Heart right ventricle (tissue), 16 donors: ENCODE measurements around the gene MKI67. TPM values are rescaled to one million over a fixed set of nuclear protein-coding genes. Genes with fewer than 3 reads are reported as not detected.

Source experiments
- ATAC-seq, 8 donors: fragments of 200-7000 bp; cut with Tn5 transposase; one replicate each; pipeline ENCODE4 v1.9.1; 2020; ENCODE audit warnings: mild to moderate bottlenecking in 8 of 8, moderate library complexity in 8 of 8, moderate number of reproducible peaks in 1 of 8
- DNase-seq, 2 donors: peaks; one replicate each; pipeline ENCODE4 v3.0.0-alpha.2; 2020
- H3K27ac ChIP-seq, 10 donors: fragments of 200-600 bp; sonication (generic) in 2 of 10; one replicate each; pipeline versions ENCODE4 v1.5.0 to v1.8.0; 2020 to 2022; ENCODE audit warnings: mild to moderate bottlenecking in 3 of 10
- H3K27me3 ChIP-seq, 7 donors: fragments of 200-600 bp; one replicate each; pipeline ENCODE4 v1.8.0; 2021 to 2022; ENCODE audit warnings: mild to moderate bottlenecking in 2 of 7
- H3K36me3 ChIP-seq, 9 donors: fragments of 200-600 bp; sonication (generic) in 1 of 9; one replicate each; pipeline versions ENCODE4 v1.5.0 to v1.8.0; 2020 to 2022; ENCODE audit warnings: mild to moderate bottlenecking in 2 of 9
- H3K4me1 ChIP-seq, 9 donors: fragments of 200-600 bp; sonication (generic) in 1 of 9; one replicate each; pipeline versions ENCODE4 v1.5.0 to v1.8.0; 2020 to 2022; ENCODE audit warnings: mild to moderate bottlenecking in 4 of 9
- H3K4me3 ChIP-seq, 10 donors: fragments of 200-600 bp; sonication (generic) in 2 of 10; one replicate each; pipeline versions ENCODE4 v1.5.0 to v1.8.0; 2020 to 2022; ENCODE audit warnings: mild to moderate bottlenecking in 7 of 10, moderate library complexity in 2 of 10
- H3K9me3 ChIP-seq, 11 donors: fragments of 200-600 bp in 10 of 11; sonication (generic) in 2 of 11; one replicate each; pipeline versions ENCODE4 v1.5.0 to v1.8.0; 2013 to 2022; ENCODE audit warnings: mild to moderate bottlenecking in 2 of 11, control low read depth in 1 of 11, moderate library complexity in 1 of 11
- CTCF ChIP-seq, 9 donors: fragments of 200-600 bp; sonication (generic) in 2 of 9; IDR thresholded peaks; one replicate each; pipeline versions ENCODE4 v1.5.0 to v1.8.0; 2021 to 2022; ENCODE audit warnings: antibody characterized with exemption in 9 of 9, mild to moderate bottlenecking in 5 of 9, moderate library complexity in 1 of 9
- WGBS, 2 donors: extraction: QIAGEN DNeasy Blood & Tissue Kit; methylation state at CpG; one replicate each; pipeline ENCODE4 v1.1.7; 2013; ENCODE audit warnings: inconsistent platforms in 1 of 2; 5-methylcytosine and 5-hydroxymethylcytosine counted together
- intact Hi-C, 10 donors: fragments of 100-400 bp; cut with DNase I; formaldehyde crosslinking; loops; one replicate each; pipeline versions ENCODE4 v1.11.1 to v1.14.2; 2022
- polyA plus RNA-seq, 2 donors: library from polyadenylated mRNA; stranded (reverse); fragments of 200-250 nt; gene quantifications; one replicate each; pipeline ENCODE4 v1.2.3, GENCODE V29; 2013
- total RNA-seq, 10 donors: library from RNA; stranded (reverse); fragmentation: NEBNext Ultra II Directional in 3 of 10; extraction: Animal tissue kit (Norgen Biotek cat#: 25700) in 3 of 10; gene quantifications; one replicate each; pipeline versions ENCODE4 v1.2.1 to v1.2.4, GENCODE V29; 2021 to 2023
- donor health status: Arrhythmogenic right ventricular cardiomyopathy.
- donor health status: ischemic (EF 13 %, LVEDD 7.1; RV severe dilation, severe dysfunction).
- donor health status: healthy with polysubstance abuse.
- donor health status: DM: no; HTN: yes; CAD: no.
- donor health status: DM: no; HTN: no; CAD: no.
- donor health status: ischemic (EF 25% LVEDD 6.9; RV normal size, moderate dysfunction).
- donor health status: ischemic (EF 25% LVEDD 5.7; RV mildly dilated, moderate dysfunction).
- donor health status: healthy.
- donor health status: DM: yes; HTN: yes; CAD: no.
- donor health status: Ischemic cardiomyopathy.
- donor health status: ischemic (EF 35%, LVEDD 5.7; RV mildly dilated, moderate dysfunction).
- donor health status: nonischemic (EF 11% LVEDD 7.7; RV severe dilation, severe dysfunction).
- donor health status: DM: yes; HTN: yes; CAD: no.
- donor health status: PGD.
- donor health status: ischemic (EF 29% LVEDD 5.4; RV normal size, mild dysfunction).
- donor health status: nonischemic (EF 23%, LVEDD 6.1; RV moderate dilation, normal function).

Gene MKI67
- total and polyA plus RNA-seq, 12 donors = 0.09 to 19.1 (median 0.42) TPM

DNA sequence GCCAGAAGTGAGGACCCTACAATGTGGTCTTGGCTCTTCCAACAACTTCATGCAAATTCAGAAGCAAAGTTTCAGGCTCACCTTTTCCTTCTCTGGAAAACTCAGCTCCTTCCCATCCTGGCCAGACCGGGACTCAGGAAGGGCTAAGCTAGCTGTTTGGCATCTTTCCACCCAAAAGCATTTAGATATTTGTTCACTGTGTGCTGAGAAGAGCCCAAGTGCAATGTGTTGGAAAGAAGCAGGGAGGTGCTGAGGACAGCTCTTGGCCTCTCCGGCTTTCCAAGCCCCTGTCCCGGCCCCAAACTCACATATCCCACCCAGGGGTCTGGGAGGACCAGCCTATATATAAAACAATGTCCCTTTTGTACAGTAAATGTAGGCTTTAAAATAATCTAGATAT lies 44.5 kb downstream of the MKI67 start:
- Histone ChIP-seq H3K27ac (no peak overlapping the region), H3K4me3 (no peak overlapping the region), H3K9me3 (no peaks in the 10 kb centered on the region), H3K4me1 (no peaks in the 10 kb centered on the region), H3K36me3 (peaks cover 0 to 89% (median 42%) of the 10 kb centered on the region in 9 donors), H3K27me3 (no peaks in the 10 kb centered on the region)
- intact Hi-C loops = loop anchor here in 2 of 10 donors (5.0 kb wide), 2 partner anchors 66 to 71 kb away; no protein-coding TSS in a partner anchor
- no peak for ATAC-seq
- 47 to 54% methylated on average over 3 of the region's 3 CpGs for WGBS, 2 donors
- TF ChIP-seq CTCF (IDR thresholded peaks at IDR 0.05) = no peak
- no peak for DNase-seq

DNA sequence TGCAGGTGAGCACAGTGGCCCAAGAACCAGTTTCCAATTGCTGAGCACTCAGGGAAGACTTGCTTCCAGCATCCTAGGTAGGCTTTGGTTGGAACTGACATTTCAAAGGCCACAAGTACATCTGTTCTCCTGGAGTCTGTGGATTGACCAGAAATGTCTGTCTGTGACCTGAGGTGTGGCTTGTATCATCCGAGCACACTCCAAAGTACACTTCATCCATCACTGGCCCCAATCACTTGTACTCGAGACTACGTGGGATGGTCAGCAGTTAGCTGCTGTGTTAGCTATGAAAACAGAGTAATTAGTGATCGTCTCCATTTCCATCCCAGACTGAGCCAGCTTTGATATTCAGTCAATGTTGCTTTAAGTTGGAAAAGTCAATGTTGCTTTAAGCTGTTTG lies 45.0 kb downstream of the MKI67 start:
- no peak overlapping the region for H3K4me3 ChIP-seq
- 75 to 82% methylated on average over 4 of the region's 4 CpGs for WGBS, 2 donors
- TF ChIP-seq CTCF (IDR thresholded peaks at IDR 0.05) = no peak
- DNase-seq = no peak
- H3K27ac ChIP-seq = no peak overlapping the region
- intact Hi-C loops = loop anchor here in 2 of 10 donors (5.0 kb wide), 2 partner anchors 66 to 71 kb away; no protein-coding TSS in a partner anchor
- H3K27me3 ChIP-seq = no peaks in the 10 kb centered on the region
- H3K36me3 ChIP-seq = peaks cover 0 to 94% (median 46%) of the 10 kb centered on the region in 9 donors
- H3K4me1 ChIP-seq = no peaks in the 10 kb centered on the region
- no peaks in the 10 kb centered on the region for H3K9me3 ChIP-seq
- no peak for ATAC-seq

DNA sequence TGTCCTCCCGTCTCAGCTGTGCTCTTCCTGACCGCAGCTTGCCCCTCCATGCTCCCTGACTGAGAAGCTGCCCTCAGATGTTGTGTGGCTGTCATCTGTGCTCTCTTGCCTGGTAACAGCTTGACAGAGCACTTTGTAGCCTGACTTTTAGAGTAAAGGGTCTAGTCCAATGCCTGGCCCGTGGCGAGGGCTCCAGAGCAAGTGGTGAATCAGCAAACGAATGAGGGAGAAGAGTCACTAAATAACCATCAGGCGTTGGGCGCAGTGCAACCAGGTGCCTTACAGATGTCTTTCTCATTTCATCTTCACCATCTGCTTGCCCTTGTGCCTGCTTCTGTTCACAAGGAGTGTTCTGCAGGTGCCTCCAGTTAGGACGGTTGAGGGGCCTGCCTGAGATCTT lies 45.6 kb downstream of the MKI67 start:
- no peak for DNase-seq
- H3K4me1 ChIP-seq = no peaks in the 10 kb centered on the region
- no peak overlapping the region for H3K4me3 ChIP-seq
- no peak overlapping the region for H3K27ac ChIP-seq
- no peak for ATAC-seq
- H3K36me3 ChIP-seq = peaks cover 0 to 100% (median 46%) of the 10 kb centered on the region in 9 donors
- intact Hi-C loops = loop anchor here in 2 of 10 donors (5.0 kb wide), 2 partner anchors 67 to 72 kb away; no protein-coding TSS in a partner anchor
- TF ChIP-seq CTCF (IDR thresholded peaks at IDR 0.05) = no peak
- no peaks in the 10 kb centered on the region for H3K9me3 ChIP-seq
- no peaks in the 10 kb centered on the region for H3K27me3 ChIP-seq
- 90 to 95% methylated on average over 8 of the region's 8 CpGs for WGBS, 2 donors

DNA sequence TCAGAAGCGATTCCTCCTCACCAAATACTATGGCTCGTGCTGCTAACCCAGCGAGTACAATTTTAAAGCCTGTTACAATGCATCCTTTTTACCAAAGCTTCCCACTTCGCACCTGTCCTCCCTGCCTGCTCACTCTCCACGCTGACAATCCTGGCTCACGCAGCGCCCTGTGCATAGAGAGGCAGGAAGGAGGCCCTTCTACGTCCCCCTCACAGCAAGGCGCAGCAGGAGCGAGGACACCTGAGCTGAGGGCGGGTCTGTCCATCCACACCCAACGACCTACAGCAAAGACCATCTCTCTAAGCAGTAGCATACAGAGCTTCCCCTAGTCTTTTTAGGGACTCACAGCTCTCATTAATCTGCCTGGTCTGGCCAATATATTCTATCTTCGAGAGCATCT lies 46.0 kb downstream of the MKI67 start:
- peaks cover 0 to 100% (median 45%) of the 10 kb centered on the region in 9 donors for H3K36me3 ChIP-seq
- intact Hi-C loops = loop anchor here in 2 of 10 donors (5.0 kb wide), 2 partner anchors 67 to 72 kb away; no protein-coding TSS in a partner anchor
- DNase-seq = no peak

More for the DNA sequence above, 46.0 kb downstream of the MKI67 start:
- no peak for TF ChIP-seq CTCF (IDR thresholded peaks at IDR 0.05)
- no peaks in the 10 kb centered on the region for H3K9me3 ChIP-seq
- no peaks in the 10 kb centered on the region for H3K4me1 ChIP-seq
- no peak overlapping the region for H3K4me3 ChIP-seq
- H3K27ac ChIP-seq = no peak overlapping the region
- H3K27me3 ChIP-seq = no peaks in the 10 kb centered on the region
- no peak for ATAC-seq
- WGBS, 2 donors = 89 to 90% methylated on average over 13 of the region's 13 CpGs
